Breast epithelium (tissue), 4 donors: ENCODE measurements around the gene ATXN7L1. TPM values are rescaled to one million over a fixed set of nuclear protein-coding genes. Genes with fewer than 3 reads are reported as not detected.
"Not testable (repeated sequence)": the region's sequence is repeated elsewhere in the genome, so short reads cannot be mapped to it uniquely, and the experiment has no call there.

ENCODE experiments used
- DNase-seq, 2 donors: peaks; one replicate each; pipeline ENCODE4 v3.0.0-alpha.2; 2019; ENCODE audit warnings: low spot score in 2 of 2
- H3K27ac ChIP-seq, 2 donors: fragments of 200-600 bp; sonication (generic) in 1 of 2; one replicate each; pipeline ENCODE4 v1.5.1; 2016 to 2019; ENCODE audit warnings: mild to moderate bottlenecking in 1 of 2
- H3K27me3 ChIP-seq, 2 donors: fragments of 200-600 bp; sonication (generic) in 1 of 2; one replicate each; pipeline versions ENCODE4 v1.5.1 to v1.6.0; 2017 to 2019; ENCODE audit warnings: control low read depth in 1 of 2, mild to moderate bottlenecking in 1 of 2
- H3K36me3 ChIP-seq: fragments of 200-600 bp; one replicate; pipeline ENCODE4 v1.5.1; 2019
- H3K4me1 ChIP-seq, 2 donors: fragments of 200-600 bp; sonication (generic); one replicate each; pipeline ENCODE4 v1.5.1; 2016 to 2019; ENCODE audit warnings: control low read depth in 1 of 2
- H3K4me3 ChIP-seq, 3 donors: fragments of 200-600 bp; sonication (generic); 1 replicate in 2 of 3; 2 replicates in 1 of 3; pipeline ENCODE4 v1.5.1; 2016 to 2019; ENCODE audit warnings: mild to moderate bottlenecking in 3 of 3, moderate library complexity in 2 of 3
- H3K9me3 ChIP-seq, 2 donors: fragments of 200-600 bp; sonication (generic) in 1 of 2; one replicate each; pipeline ENCODE4 v1.5.1; 2016 to 2019; ENCODE audit warnings: control low read depth in 1 of 2
- CTCF ChIP-seq, 3 donors: fragments of 450-650 bp; IDR thresholded peaks; one replicate each; pipeline ENCODE4 v1.5.1; 2016 to 2017; ENCODE audit warnings: antibody characterized with exemption in 3 of 3, mild to moderate bottlenecking in 3 of 3, moderate library complexity in 3 of 3
- POLR2A ChIP-seq: fragments of 450-650 bp; IDR thresholded peaks from one replicate; pipeline ENCODE4 v1.6.1; 2016; ENCODE audit warnings: antibody characterized with exemption, mild to moderate bottlenecking, moderate library complexity
- POLR2AphosphoS5 ChIP-seq, 3 donors: sonication (generic); formaldehyde crosslinking; IDR thresholded peaks; one replicate each; pipeline ENCODE4 v1.6.1; 2017; ENCODE audit warnings: antibody characterized with exemption in 3 of 3
- intact Hi-C: fragments of 100-400 bp; cut with DNase I; formaldehyde crosslinking; loops from one replicate; pipeline ENCODE4 v1.15.1; 2023; ENCODE audit warnings: low total_unique reads
- total RNA-seq, 3 donors: library from RNA; depleted of rRNA; stranded (reverse); fragments of >200 nt; gene quantifications; one replicate each; pipeline ENCODE4 v1.1.0, GENCODE V29; 2016

ATXN7L1 gene
- total RNA-seq, 3 donors from 2014 or later: 10.7 to 18.4 (median 12.5) TPM

DNA sequence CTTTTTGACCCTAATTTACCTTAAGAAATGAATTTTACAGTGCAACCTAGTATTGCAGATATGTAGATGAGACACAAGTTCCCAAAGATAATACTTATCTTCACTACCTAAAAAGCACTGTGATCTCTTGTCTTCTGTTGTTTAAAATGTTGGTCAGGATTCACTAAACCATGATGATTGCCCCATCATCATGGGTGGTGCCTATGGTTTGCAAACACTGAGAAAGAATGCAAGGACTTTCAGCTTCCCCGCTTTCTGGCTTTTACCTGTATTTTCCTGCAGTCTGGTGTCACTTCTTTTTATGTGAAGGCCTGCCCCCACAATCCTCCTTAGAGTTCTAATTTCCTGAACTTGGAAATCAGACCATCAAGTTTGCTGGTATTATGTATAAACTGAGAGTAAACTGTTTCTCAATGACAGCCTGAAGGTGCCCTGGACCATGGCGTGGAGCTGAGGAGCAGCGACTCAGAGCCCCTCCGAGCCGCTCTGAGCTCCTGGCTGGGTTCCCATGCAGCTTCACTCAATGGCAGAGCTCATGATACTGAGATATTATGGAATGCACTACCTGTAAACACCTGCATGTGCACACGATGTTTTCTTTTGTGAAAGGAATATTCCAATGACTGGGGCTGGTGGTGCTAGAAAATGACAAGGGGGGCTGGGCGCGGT, 176.7 kb downstream of the ATXN7L1 start:
- no peak for TF ChIP-seq POLR2AphosphoS5 (IDR thresholded peaks at IDR 0.05)
- TF ChIP-seq POLR2A: no peak
- no peak for TF ChIP-seq CTCF (IDR thresholded peaks at IDR 0.05)
- DNase-seq: no peak
- no peak overlapping the region for H3K27ac ChIP-seq
- intact Hi-C loops: no loop called here
- no peaks in the 10 kb centered on the region for H3K9me3 ChIP-seq
- H3K4me1 ChIP-seq: no peaks in the 10 kb centered on the region
- no peak overlapping the region for H3K4me3 ChIP-seq
- H3K36me3 ChIP-seq: no peaks in the 10 kb centered on the region
- H3K27me3 ChIP-seq: no peaks in the 10 kb centered on the region

DNA sequence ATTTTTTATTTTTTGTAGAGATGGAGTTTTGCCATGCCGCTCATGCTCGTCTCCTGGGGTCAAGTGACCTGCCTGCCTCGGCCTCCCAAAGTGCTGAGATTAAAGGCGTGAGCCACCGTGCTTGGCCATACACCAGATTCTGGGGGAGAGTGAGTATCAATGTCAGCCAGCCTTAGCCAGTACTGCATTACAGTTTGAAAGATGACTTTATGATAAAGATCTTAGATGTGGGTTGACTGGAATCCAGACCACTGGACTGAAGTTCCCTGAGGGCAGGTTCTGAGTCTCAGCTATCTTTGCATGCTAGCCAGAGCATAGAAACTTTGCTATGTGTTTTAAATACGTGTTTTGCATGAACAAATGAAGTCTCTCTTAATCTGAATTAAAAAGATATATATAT, 177.9 kb downstream of the ATXN7L1 start:
- TF ChIP-seq POLR2A: no peak
- TF ChIP-seq CTCF (IDR thresholded peaks at IDR 0.05): no peak
- no peak for TF ChIP-seq POLR2AphosphoS5 (IDR thresholded peaks at IDR 0.05)
- Histone ChIP-seq H3K4me3 (no peak overlapping the region), H3K36me3 (no peaks in the 10 kb centered on the region), H3K27me3 (no peaks in the 10 kb centered on the region), H3K9me3 (no peaks in the 10 kb centered on the region), H3K4me1 (no peaks in the 10 kb centered on the region), H3K27ac (no peak overlapping the region)
- intact Hi-C loops: no loop called here
- no peak for DNase-seq

DNA sequence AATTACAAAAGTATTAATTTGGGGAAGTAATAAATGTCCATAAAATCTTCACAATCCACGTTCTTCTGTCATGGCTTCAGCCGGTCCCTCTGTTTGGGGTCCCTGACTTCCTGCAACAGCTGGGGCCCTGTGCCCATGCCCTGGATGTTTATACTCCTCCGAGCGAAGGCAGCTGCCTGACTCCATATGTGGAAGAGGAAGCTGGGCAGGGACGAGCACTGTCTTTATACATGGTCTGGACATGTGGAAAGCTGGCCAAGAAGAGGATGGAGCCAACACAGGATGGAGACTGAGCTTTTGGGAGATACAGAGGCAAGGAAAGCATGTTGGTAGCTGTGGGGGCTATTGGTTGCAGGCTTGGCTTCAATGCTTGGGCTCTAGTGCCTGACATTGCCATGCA, 178.6 kb downstream of the ATXN7L1 start:
- Histone ChIP-seq H3K4me1 (no peaks in the 10 kb centered on the region), H3K36me3 (no peaks in the 10 kb centered on the region), H3K9me3 (no peaks in the 10 kb centered on the region), H3K27ac (no peak overlapping the region), H3K27me3 (no peaks in the 10 kb centered on the region), H3K4me3 (no peak overlapping the region)
- DNase-seq: no peak
- TF ChIP-seq CTCF (IDR thresholded peaks at IDR 0.05): no peak
- TF ChIP-seq POLR2A: no peak
- no peak for TF ChIP-seq POLR2AphosphoS5 (IDR thresholded peaks at IDR 0.05)
- intact Hi-C loops: no loop called here

GRCh38 chr7:105697169-105697568, 179.2 kb downstream of the ATXN7L1 start:
- H3K36me3 ChIP-seq, H3K4me1 ChIP-seq, intact Hi-C loops, H3K27me3 ChIP-seq, H3K27ac ChIP-seq, H3K4me3 ChIP-seq, DNase-seq, H3K9me3 ChIP-seq: not testable (repeated sequence)

- intact Hi-C loops: no loop called here
These were observed 182.8 kb downstream of the ATXN7L1 start for GRCh38 chr7:105693576-105693975.

More at GRCh38 chr7:105693576-105693975, 182.8 kb downstream of the ATXN7L1 start:
- no peak for TF ChIP-seq POLR2AphosphoS5 (IDR thresholded peaks at IDR 0.05)
- no peak for TF ChIP-seq POLR2A
- no peak for TF ChIP-seq CTCF (IDR thresholded peaks at IDR 0.05)
- no peak overlapping the region for H3K27ac ChIP-seq
- H3K4me3 ChIP-seq: no peak overlapping the region
- no peaks in the 10 kb centered on the region for H3K4me1 ChIP-seq
- H3K9me3 ChIP-seq: no peaks in the 10 kb centered on the region
- no peaks in the 10 kb centered on the region for H3K27me3 ChIP-seq
- H3K36me3 ChIP-seq: no peaks in the 10 kb centered on the region
- DNase-seq: no peak
